ENCODE measurements around the gene CLDN34.

Gene CLDN34

DNA sequence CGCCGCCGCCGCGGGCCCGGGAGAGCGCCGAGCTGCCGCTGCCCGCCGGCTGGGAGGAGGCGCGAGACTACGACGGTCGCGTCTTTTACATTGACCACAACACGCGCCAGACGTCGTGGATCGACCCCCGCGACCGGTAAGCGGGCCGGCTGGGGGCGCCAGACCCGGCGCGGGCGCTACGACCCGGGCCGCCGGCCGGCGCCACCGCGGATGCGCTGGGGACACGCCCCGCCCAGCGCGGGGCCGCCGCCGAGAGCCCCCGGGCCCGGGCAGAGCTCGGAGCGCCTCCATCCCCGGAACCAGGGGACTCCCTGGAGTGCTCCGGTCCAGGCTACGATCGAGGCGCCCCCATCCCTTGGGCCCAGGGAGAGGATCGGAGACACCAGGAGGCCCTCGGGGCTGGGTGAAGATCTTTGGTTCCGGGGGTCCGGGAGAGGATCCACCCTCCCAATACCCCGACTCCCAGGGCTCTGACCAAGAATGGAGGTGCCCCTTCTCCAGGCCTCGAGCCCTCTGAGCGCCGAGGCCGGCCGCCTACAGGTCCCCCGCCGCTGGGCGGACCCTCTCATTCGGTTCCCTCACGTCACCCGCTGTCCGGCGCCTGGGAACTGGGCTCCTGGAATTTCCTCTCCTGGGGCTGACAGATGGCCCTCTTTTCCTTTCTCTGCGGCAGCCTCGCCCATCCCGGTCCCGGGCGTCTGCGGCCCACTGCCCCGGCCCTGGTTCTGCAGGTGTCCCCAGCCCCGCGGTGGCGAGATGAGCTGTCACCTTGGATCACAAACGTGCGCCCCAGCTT, 48.8 kb downstream of the CLDN34 start:
- Mint-ChIP-seq H3K4me3 (peak overlapping the region; percentile 88), H3K27me3 (ENCODE audit: low read depth) (peaks cover 3% of the 10 kb centered on the region), H3K9me3 (no peaks in the 10 kb centered on the region), H3K27ac (peak overlapping the region; percentile 52), H3K36me3 (ENCODE audit: low read depth) (peaks cover 22% of the 10 kb centered on the region), H3K4me1 (ENCODE audit: low read depth) (peaks cover 36% of the 10 kb centered on the region)

- Mint-ChIP-seq H3K27ac (peak overlapping the region; percentile 71), H3K4me1 (ENCODE audit: low read depth) (peaks cover 31% of the 10 kb centered on the region), H3K9me3 (no peaks in the 10 kb centered on the region), H3K36me3 (ENCODE audit: low read depth) (peaks cover 22% of the 10 kb centered on the region), H3K27me3 (ENCODE audit: low read depth) (peaks cover 3% of the 10 kb centered on the region), H3K4me3 (peak overlapping the region; percentile 88)
These were observed 49.5 kb downstream of the CLDN34 start for GRCh38 chrX:10016519-10017132.

DNA sequence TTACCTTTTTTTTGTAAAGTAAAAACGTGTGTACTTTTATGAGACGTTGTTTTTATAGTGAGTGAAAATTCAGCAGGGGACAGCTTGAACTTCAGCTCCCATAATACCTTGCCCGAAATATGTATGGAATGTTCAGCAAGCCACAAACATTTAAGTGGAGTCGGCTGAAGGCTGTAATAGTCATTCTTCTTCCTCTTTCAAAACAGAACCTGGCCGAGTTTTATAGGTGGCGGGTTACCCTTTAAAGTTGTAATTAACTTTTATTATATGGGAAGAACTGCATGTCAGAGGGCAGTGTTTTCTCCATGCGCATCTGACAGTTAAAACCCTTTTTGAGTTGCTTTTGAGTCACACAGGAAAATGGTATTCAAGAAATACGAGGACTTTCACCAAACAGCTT, 50.7 kb downstream of the CLDN34 start:
- peaks cover 21% of the 10 kb centered on the region for H3K4me1 Mint-ChIP-seq (ENCODE audit: low read depth)
- no peaks in the 10 kb centered on the region for H3K9me3 Mint-ChIP-seq
- H3K4me3 Mint-ChIP-seq, result no peak overlapping the region
- no peak overlapping the region for H3K27ac Mint-ChIP-seq
- peaks cover 3% of the 10 kb centered on the region for H3K27me3 Mint-ChIP-seq (ENCODE audit: low read depth)
- peaks cover 20% of the 10 kb centered on the region for H3K36me3 Mint-ChIP-seq (ENCODE audit: low read depth)
